GM19025 (cell line): ENCODE measurements around the gene KIAA1614.
A peak's percentile ranks its signal among the peaks of the same experiment; 100 is the strongest.

Experiments used
- ATAC-seq: cut with Tn5 transposase; IDR thresholded peaks from one replicate; pipeline ENCODE4 v1.9.1; 2021; ENCODE audit warnings: mild to moderate bottlenecking, low read depth, moderate library complexity; ENCODE audit not compliant: unreplicated experiment

KIAA1614 gene

DNA sequence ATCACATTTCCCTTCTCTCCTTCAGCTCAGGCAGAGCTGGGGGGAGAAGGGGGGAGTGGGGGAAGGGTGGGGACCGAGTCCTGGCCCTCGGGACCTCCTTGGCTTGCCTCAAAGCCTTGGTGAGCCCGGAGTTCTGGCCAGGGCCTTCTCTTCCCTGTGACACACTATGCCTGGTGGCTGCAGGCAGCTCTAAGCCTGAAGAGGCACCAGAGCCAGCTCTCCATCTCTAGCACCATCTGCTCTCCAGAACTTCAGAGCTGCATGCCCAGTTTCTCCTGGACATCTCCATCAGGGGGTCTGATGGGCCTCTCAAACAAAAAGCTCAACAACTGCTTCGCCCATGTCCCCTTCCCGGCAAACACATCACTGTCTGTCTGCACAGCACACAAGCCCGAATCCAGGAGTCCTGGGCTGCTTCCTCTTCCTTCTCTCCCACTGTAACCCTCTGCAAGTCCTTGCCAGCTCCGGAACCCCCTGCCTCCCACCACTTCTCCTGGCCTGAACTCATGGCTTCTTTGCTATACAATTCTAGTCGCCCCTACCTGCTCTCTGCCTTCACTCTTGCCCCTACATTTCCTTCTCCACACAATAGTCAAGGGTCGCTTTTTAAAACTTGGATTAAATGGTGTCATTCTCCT lies 26.5 kb downstream of the KIAA1614 start:
- ATAC-seq: no peak

DNA sequence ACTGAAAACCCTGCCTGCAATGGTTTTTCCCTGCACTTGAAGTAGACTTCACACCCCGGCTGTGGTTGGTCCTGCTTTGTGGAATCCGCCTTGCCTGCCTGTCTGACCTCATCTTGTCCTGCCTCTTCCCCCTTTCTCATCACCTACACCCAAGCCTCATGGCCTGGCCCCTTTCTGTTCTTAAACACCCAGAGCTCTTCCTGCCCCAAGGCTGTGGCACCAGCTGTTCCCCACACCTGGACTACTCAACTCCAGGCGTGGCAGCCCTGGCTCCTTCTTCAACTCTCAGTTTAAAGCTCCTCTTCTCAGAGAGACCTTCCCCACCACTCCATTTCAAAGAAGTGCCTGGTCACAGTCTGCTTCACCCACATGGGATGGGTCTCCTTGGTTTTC lies 27.0 kb downstream of the KIAA1614 start:
- ATAC-seq: no peak

DNA sequence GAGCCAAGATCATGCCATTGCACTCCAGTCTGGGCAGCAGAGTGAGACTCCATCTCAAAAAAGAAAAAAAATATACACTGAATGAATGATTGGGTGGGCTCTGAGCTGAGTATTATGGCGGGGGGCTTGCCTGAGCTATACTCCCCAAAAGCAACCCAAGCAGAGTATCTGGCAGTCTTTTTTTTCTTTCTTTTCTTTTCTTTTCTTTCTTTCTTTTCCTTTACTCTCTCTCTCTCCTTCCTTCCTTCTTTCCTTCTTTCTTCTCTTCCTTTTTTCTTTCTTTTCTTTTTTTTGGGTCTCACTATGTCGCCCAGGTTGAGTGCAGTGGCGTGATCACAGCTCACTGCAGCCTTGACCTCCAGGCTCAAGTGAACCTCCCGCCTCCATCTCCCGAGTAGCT lies 27.7 kb downstream of the KIAA1614 start:
- ATAC-seq: no peak

DNA sequence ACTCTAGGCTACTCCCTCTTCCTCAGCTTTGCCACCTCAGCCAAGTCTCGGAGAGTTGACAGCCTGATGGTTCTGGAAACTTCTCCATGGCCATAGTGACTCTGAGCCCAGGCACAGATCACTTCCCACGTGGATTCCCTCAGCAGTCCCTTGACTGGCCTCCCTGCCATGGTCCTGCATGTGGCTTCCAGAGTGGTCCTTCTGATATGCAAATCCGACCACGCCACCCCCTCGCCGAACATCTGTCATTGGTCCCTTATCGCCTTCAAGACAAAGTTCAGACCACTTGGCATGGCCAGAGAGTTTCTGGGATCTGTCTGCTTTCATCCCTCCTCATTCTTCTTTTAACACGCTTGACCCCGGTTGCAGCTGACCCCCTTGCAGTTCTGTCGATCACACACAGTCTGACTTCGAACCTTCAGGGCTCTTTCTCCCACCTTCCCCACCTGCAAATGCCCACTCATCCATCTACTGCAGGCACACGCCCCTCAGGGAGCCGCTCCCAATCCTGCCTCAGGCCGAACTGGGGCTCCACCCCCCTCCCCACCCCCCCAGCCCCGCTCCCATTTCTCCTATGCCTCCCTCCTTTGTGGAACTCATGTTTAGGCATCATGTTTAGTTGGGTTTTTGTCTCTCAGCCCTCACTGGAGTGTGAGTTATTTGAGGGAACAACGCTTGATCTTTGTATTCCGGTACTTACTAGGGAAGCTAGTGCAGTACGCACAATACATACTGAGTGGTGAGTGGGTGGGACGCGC lies 29.0 kb downstream of the KIAA1614 start:
- ATAC-seq: no peak

DNA sequence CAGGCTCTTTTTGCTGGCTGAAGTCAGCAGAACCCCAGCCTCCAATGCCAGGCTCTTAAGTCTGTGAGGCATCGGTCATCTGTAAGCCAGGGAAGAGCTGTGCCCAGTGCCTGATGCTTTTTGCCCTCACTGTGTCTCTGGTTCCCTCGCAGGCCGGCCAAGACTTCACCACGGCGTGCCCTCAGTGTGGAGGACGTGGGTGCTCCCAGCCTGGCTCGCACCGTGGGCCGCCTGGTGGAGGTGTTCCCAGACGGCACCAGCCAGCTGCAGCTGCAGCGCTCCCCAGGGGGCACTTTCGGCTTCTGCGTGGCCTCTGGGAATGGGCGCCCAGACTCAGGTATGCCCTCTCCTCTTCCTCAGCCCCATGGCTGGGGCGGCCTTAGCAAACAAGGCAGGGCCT lies 32.5 kb downstream of the KIAA1614 start:
- ATAC-seq: no peak

DNA sequence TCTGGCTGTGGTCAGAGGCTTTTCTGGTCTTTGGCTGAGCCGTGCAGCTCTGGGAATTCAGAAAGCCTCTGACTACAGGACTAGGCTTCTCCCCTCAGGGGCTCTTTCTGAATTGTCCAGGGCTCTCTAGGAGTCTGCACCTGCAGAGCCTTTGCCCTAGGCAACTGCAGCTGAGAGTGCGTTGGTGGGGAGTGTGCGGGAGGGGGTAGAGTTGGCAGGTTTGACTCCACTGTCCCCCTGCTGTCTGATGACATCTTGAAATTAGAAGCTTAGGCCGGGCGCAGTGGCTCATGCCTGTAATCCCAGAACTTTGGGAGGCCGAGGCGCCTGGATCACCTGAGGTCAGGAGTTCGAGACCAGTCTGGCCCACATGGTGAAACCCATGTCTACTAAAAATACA lies 32.9 kb downstream of the KIAA1614 start:
- no peak for ATAC-seq

DNA sequence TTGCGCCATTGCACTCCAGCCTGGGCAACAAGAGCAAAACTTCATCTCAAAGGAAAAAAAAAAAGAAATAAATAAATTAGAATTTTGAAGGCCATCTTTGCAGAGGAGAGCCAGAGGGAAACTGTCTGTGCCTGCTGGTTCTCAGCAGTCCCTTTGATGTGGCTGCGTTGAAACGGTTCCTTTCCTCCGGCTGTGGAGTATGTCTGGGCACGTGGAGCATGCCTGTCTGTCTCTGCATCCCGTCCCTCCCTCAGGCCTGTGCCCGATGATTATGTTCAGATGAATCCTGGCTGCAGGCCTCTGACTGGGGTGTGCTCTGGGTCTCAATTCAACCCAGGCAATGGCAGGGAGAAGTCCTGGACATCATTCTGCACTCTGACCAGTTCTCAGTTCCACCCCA lies 33.4 kb downstream of the KIAA1614 start:
- no peak for ATAC-seq

DNA sequence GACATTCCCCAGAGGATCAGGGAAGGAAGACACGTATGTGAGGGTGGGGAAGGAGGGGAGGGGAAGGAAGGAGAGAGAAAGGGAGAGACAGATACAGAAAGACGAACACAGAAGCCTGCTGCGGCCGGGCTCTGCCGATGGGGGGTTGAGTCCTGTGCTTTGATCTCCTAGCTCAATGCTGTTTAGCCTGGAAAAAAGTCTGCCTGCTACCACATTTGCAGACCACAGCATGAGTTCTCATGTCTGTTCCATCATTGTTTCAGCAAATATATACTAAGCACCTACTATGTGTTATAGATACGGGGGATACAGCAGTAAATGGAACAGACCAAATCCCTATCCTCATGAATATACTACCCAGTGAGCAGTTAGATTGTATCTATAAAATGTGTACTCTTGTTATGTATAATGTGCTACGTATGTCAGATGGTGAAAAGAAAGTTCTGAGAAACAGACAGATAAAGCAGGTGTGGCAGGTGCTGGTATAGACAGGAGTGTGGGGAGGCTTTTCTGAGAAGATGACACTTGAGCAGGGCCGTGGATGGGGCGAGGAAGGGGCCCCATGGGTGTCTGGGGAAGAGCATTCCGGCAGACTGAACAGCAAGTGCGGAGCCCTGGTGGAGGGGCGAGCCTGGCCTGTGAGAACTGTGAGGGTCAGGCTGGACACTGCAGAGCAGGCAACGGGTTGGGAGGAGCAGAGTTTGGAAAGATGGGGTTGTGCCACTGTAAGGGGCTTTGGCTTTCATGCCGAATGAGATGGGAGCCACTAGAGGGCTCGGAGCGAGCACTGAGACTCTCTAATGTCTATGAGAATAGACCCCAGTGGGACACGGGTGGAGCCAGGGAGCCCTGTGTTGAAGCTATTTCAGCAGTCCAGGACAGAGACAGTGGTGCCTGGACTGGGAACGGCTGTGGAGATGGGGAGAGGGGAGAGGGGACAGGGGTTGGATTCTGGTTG lies 34.1 kb downstream of the KIAA1614 start:
- ATAC-seq: no peak

DNA sequence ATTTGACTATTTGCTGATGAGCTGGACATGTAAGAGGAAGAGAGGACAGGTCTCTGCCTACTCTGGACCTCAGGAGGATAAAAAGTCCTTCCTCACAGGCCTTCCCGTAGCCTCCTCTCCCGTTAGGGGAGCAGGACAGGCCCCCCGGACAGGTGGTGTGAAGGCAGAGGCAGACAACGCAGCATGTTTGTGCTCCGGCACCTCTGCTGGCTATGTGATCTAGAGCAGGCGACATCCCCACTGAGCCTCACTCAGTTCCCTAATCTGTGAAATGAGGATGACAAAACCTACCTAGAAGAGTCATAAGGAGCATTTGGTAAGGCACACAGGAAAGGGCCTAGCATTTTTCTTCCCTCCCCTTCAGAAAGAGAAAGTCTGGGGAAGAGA lies 34.8 kb downstream of the KIAA1614 start:
- ATAC-seq: no peak

DNA sequence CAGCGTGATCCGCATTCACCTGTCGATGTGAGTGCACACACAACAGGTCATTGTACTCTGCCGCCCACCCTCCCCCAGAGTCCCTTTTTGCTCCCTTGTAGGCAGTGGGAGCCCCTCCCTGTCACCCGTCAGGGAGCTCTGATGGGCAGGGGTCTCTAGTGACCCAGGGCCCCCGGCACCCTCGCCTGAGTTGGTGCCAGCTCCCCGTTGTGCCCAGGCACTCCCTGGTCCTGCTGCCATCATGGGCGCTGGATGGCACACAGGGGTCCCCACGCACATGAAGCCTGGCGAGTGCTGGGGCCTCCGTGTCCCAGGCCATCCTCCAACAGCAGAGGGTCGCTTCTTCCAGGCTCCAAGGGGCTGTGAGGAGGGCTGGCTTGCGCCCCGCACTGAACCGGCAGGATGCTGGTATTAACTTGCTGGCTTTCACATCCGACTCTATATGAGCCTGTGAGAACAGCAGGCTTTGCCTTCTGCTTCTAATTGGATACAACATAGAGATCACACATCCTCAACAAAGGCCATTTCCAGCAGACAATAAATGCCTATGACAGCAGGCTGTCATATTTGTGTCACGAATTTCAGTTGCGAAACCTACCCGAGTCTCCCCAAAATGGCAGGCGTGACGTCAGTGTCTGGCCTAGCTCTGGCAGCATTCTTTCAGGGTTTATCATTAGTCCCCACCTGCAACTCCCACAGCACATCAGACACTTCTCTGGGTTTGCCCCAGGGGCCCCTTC lies 35.4 kb downstream of the KIAA1614 start:
- ATAC-seq: no peak

DNA sequence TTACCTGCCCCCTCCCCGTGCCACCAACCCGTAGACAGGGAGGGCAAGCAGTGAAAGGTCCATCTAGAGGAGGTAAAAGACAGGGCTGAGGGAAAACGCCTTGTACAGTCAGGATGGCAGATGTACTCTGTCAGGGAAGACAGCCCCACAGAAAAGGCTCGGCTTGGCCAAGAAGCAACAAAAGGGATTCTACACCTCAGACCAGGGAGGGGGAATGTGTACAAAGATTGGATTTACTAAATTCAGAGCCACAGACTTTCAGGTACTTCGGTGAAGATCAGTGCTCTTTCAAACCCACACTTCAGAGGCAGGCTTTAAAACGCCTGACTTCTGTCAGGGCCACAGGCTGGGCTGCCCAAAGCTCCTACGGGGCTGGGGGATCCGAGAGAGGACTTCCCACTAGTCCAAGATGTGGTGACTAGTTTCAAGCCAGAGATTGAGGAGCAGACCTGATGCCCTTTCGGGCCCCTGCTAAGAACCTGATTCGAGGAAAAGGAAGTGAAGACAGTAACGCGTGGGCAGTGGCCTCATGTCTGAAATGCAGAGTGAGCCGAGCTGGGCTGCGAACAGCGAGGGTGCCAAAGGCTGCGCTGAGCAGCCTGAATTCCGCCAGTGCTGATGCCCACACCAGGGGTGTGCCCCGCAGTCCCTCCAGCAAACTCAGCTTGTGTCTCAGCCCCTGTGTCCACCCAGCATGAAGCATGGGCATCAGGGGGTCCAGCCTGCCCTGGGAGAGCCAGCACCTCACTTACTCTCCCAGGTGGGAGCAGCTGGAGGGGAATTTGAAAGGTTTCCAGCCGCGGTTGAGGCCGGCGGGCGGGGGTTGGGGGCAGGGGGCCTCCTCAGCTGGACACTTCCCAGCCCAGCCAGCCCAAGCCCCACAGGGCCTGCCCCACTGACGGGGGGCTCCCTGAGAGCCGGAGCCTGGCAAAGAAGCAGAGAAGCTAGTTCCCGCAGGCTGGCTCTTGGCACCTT lies 36.2 kb downstream of the KIAA1614 start:
- ATAC-seq: no peak

DNA sequence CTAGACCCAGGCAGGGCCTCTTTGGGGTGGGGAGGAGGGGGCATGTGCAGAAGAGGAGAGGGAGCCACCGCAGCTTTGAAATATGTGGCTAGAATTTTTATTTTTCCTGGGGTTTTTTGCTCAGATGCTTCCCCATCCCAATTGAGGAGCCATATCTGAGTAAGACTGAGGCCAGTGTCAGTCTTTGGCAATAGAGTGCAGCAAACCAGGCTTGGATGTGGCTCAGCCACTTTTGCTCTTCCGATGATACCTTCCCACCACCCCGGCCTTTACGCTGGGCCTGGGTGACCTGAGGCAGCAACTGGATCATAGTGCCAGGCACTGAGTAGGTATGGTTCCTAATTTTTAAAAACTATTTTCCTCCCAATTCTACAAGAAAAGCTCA lies 36.9 kb downstream of the KIAA1614 start:
- no peak for ATAC-seq

DNA sequence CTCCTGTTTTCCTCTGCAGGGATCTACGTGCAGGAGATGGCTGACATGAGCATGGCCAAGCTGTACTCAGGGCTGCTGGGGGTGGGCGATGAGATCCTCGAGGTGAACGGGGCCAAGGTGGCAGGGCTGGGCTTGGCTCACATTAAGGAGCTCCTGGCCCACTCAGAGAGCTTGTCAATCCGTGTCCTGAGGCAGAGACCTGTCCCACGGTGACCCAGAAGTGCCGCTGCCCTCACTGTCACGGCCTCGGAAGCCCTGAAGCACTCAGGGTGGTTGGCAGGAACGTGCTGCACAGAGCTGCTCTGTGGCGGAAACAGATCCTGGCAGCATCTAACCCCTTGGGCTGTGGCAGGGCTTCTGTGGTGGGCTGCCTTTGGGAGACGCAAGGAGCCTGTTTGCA lies 37.6 kb downstream of the KIAA1614 start:
- ATAC-seq: no peak

DNA sequence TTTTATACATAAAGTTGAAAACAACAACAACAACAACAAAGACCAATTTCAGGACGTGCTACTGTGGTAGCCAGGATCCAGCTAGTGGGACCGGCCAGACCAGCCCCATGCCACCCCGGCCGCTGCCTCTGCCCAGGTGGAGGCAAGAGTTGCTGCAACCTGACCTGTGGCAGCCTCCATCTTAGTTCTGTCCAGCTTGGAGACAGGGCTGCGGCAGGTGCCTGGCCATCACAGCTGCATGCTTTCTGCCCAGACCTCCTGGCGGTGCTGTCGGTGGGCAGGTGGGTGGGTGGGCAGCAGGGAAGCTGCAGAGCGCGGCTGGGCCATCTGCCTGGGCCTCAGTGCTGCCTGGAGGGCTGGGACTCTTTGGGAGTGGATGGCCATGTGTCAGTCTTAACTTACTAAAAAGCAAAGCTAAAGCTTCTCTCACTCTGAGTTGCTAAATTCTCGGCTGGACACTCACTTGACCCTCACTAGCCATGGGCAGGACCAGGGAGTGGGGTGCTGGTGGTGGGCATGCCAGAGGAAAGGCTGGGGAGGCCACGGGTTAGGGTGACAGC lies 38.6 kb downstream of the KIAA1614 start:
- no peak for ATAC-seq

DNA sequence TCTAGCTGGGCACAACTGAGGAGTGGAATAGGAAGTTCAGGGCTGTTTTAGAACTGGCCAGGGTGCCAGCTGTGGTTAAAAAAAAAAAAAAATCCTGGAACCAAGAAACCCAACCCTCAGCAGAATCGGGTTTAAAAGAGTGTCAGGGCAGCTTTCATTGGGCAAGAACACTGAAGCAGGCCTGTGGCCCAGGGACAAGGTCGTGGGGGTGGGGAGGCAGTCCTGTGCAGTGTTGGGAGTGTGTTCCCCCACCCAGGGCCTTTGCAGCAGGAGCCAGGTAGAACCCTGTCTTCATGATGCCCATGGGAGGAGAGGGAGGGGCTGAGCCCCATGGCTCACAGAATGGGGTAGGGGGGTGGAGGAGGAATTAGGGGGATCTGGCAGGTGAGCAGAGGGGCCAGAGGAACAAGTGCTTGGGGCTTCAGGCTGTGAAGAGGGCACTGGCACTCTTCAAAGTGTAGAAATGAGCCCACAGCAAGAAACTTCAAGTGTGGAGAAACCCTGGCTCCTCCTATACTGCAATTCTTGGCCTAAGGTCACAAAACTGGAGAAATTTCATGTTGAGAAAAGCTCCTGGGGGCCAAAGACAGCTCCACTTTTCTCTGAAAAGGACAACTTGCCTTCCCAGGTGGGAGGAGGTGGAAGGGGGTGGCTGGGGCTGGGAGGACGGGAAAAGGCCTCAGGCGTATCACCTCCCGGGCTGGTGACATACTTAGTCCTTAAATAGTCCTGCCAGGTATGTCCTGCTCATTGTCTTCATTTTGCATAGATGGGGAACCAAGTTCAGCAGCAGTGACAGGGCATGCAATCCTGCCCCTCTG lies 39.3 kb downstream of the KIAA1614 start:
- no peak for ATAC-seq

DNA sequence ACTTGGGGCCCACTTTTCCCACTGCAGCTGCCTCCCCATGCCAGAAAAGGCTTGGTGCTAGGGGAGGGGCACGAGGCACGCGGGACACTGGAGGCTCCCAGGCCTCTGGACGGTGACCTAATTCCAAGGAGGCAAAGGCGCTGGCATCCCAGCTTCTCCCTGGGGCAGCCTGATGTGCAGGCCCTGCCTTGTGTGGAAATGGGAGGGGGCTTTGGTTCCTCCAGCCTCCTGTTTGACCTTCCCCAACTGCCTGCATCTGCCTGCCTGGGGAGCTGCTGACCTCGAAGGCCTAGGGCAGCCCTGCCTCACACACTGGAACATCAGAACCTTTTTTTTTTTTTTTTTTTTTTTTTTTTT lies 39.9 kb downstream of the KIAA1614 start:
- ATAC-seq: no peak

DNA sequence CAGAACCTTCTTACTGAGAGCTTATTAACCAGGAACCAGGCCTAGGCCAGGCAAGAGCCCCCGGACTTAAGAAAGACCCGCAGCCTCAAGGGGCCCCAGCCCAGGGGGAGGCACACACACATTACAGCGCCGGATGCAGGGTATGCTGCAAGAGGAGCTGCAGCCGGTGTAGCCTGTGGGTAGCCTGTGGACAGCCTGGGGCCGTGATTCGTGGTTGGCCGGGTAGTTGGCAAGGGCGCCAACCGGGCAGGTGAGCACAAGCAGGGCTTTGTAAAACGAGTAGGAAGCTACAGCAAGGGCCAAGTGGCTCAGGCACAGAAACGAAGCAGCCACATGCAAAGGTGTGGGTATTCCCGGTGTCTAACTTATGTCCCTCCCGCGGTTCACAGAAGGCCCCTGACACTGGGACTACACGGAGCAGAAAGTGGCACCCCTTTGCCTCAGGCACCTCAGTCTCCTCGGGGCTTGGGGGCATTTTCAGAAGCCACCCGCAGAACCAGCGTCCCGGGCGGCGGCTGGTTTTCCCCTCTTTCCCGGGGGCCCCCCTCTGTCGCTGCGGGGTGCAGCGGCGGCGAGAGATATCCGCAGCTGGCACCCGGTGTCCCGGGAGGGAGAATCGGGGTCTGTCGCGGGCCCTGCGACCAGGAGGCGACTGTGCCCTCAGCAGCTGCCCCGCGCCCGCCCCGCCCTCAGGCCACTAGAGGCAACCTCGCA lies 40.8 kb downstream of the KIAA1614 start:
- ATAC-seq: peak; percentile 29
